Measurements from ENCODE around the gene POLR3F.
"Not testable (repeated sequence)": the region's sequence is repeated elsewhere in the genome, so short reads cannot be mapped to it uniquely, and the experiment has no call there.

Gene POLR3F

GRCh38 chr20:18523066-18523465, 55.9 kb downstream of the POLR3F start:
- Histone ChIP-seq H3K36me3 (ENCODE audit: control insufficient read depth, insufficient read depth, low read length) (peaks cover 2% of the 10 kb centered on the region), H3K9me3 (ENCODE audit: control insufficient read depth, low read length) (no peaks in the 10 kb centered on the region), H2AFZ (no peak overlapping the region), H3K27me3 (ENCODE audit: control insufficient read depth, insufficient read depth, low read length) (no peaks in the 10 kb centered on the region), H3K4me2 (ENCODE audit: low read length) (no peak overlapping the region), H3K9ac (no peak overlapping the region), H3K4me1 (no peaks in the 10 kb centered on the region), H3K79me2 (peaks cover 2% of the 10 kb centered on the region), H3K4me3 (ENCODE audit: low read depth, low read length) (no peak overlapping the region), H3K27ac (no peak overlapping the region)
- TF ChIP-seq, protein P1, sequence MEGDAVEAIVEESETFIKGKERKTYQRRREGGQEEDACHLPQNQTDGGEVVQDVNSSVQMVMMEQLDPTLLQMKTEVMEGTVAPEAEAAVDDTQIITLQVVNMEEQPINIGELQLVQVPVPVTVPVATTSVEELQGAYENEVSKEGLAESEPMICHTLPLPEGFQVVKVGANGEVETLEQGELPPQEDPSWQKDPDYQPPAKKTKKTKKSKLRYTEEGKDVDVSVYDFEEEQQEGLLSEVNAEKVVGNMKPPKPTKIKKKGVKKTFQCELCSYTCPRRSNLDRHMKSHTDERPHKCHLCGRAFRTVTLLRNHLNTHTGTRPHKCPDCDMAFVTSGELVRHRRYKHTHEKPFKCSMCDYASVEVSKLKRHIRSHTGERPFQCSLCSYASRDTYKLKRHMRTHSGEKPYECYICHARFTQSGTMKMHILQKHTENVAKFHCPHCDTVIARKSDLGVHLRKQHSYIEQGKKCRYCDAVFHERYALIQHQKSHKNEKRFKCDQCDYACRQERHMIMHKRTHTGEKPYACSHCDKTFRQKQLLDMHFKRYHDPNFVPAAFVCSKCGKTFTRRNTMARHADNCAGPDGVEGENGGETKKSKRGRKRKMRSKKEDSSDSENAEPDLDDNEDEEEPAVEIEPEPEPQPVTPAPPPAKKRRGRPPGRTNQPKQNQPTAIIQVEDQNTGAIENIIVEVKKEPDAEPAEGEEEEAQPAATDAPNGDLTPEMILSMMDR (IDR thresholded peaks at IDR 0.05): no peak

DNA sequence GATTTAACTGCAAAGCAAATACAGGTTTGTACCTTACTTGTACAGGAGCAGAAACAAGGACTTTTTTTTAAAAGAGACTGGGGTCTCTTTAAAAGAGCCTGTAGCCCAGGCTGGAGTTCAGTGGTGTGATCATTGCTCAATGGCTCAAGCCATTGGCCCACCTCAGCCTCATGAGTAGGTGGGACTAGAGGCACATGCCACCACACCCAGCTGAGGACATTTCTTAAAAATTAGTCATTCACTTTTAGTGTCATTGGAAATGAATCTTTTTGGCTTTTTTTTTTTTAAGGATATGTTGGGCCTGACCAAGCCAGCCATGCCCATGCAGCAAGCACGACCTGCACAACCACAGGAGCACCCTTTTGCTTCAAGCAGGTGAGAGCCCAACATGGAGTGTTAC, 57.5 kb downstream of the POLR3F start:
- Histone ChIP-seq H3K9ac (no peak overlapping the region), H3K4me2 (ENCODE audit: low read length) (no peak overlapping the region), H3K27me3 (ENCODE audit: control insufficient read depth, insufficient read depth, low read length) (no peaks in the 10 kb centered on the region), H3K36me3 (ENCODE audit: control insufficient read depth, insufficient read depth, low read length) (peaks cover 2% of the 10 kb centered on the region), H2AFZ (no peak overlapping the region), H3K4me1 (no peaks in the 10 kb centered on the region), H3K4me3 (ENCODE audit: low read depth, low read length) (no peak overlapping the region), H3K9me3 (ENCODE audit: control insufficient read depth, low read length) (no peaks in the 10 kb centered on the region), H3K27ac (no peak overlapping the region), H3K79me2 (no peaks in the 10 kb centered on the region)
- TF ChIP-seq, protein P1 (IDR thresholded peaks at IDR 0.05): no peak

- H3K27me3 ChIP-seq (ENCODE audit: control insufficient read depth, insufficient read depth, low read length); H3K79me2 ChIP-seq; H3K9me3 ChIP-seq (ENCODE audit: control insufficient read depth, low read length); H2AFZ ChIP-seq; H3K36me3 ChIP-seq (ENCODE audit: control insufficient read depth, insufficient read depth, low read length); H3K4me1 ChIP-seq; H3K9ac ChIP-seq; H3K27ac ChIP-seq; H3K4me2 ChIP-seq (ENCODE audit: low read length); H3K4me3 ChIP-seq (ENCODE audit: low read depth, low read length): not testable (repeated sequence)
Observed at GRCh38 chr20:18526761-18527160, 59.6 kb downstream of the POLR3F start.

DNA sequence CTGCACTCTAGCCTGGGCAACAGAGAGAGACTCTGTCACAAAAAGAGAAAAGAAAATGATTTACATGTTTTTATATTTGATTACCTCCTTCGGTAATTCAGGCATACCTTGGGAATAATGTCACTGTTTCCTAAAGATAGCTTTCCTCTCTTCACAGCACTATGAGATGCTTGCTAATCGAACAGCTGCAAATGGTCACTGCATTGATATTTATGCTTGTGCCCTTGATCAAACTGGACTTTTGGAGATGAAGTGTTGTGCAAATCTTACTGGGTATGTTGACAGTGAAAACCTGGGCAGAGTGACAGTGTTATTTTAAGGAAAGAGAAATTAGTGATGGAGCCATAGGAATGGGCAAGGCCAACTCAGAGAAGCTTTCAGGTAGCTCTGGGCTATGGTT, 60.1 kb downstream of the POLR3F start:
- no peaks in the 10 kb centered on the region for H3K27me3 ChIP-seq (ENCODE audit: control insufficient read depth, insufficient read depth, low read length)
- no peak overlapping the region for H3K27ac ChIP-seq
- H3K4me3 ChIP-seq (ENCODE audit: low read depth, low read length): no peak overlapping the region
- H3K36me3 ChIP-seq (ENCODE audit: control insufficient read depth, insufficient read depth, low read length): peaks cover 2% of the 10 kb centered on the region
- no peak overlapping the region for H3K9ac ChIP-seq
- no peak overlapping the region for H3K4me2 ChIP-seq (ENCODE audit: low read length)
- no peak overlapping the region for H2AFZ ChIP-seq
- TF ChIP-seq, protein P1 (IDR thresholded peaks at IDR 0.05): no peak
- H3K9me3 ChIP-seq (ENCODE audit: control insufficient read depth, low read length): no peaks in the 10 kb centered on the region
- H3K79me2 ChIP-seq: no peaks in the 10 kb centered on the region
- H3K4me1 ChIP-seq: no peaks in the 10 kb centered on the region

- peaks cover 2% of the 10 kb centered on the region for H3K36me3 ChIP-seq (ENCODE audit: control insufficient read depth, insufficient read depth, low read length)
- no peak overlapping the region for H2AFZ ChIP-seq
- H3K9me3 ChIP-seq (ENCODE audit: control insufficient read depth, low read length): no peaks in the 10 kb centered on the region
- no peak overlapping the region for H3K4me2 ChIP-seq (ENCODE audit: low read length)
- no peak overlapping the region for H3K4me3 ChIP-seq (ENCODE audit: low read depth, low read length)
- H3K4me1 ChIP-seq: no peaks in the 10 kb centered on the region
- H3K9ac ChIP-seq: no peak overlapping the region
- H3K79me2 ChIP-seq: no peaks in the 10 kb centered on the region
- no peak overlapping the region for H3K27ac ChIP-seq
- no peaks in the 10 kb centered on the region for H3K27me3 ChIP-seq (ENCODE audit: control insufficient read depth, insufficient read depth, low read length)
- TF ChIP-seq, protein P1 (IDR thresholded peaks at IDR 0.05): no peak
Observed at GRCh38 chr20:18527836-18528235, 60.6 kb downstream of the POLR3F start.
